Glutamatergic neuron (in vitro differentiated cells): ENCODE measurements around the gene PDE8A. TPM values are rescaled to one million over a fixed set of nuclear protein-coding genes. Genes with fewer than 3 reads are reported as not detected.

Experiments
- DNase-seq: peaks from one replicate; pipeline ENCODE4 v3.0.0; 2022
- H3K27ac Mint-ChIP-seq: one replicate; pipeline ENCODE4 v1.8.0; 2020; ENCODE audit warnings: mild to moderate bottlenecking, mixed read lengths, inconsistent platforms; ENCODE audit not compliant: unreplicated experiment
- H3K27me3 Mint-ChIP-seq: one replicate; pipeline ENCODE4 v1.8.0; 2020; ENCODE audit warnings: mild to moderate bottlenecking, moderate library complexity, mixed read lengths, inconsistent platforms; ENCODE audit not compliant: unreplicated experiment
- H3K36me3 Mint-ChIP-seq: one replicate; pipeline ENCODE4 v1.8.0; 2020; ENCODE audit warnings: mild to moderate bottlenecking, mixed read lengths, inconsistent platforms; ENCODE audit not compliant: unreplicated experiment
- H3K4me1 Mint-ChIP-seq: one replicate; pipeline ENCODE4 v1.8.0; 2020; ENCODE audit warnings: mild to moderate bottlenecking, low read depth, mixed read lengths, inconsistent platforms; ENCODE audit not compliant: unreplicated experiment
- H3K4me3 Mint-ChIP-seq: one replicate; pipeline ENCODE4 v1.8.0; 2020; ENCODE audit warnings: mild to moderate bottlenecking, mixed read lengths, inconsistent platforms; ENCODE audit not compliant: unreplicated experiment
- H3K9me3 Mint-ChIP-seq: one replicate; pipeline ENCODE4 v1.8.0; 2020; ENCODE audit warnings: mild to moderate bottlenecking, moderate library complexity, mixed read lengths, inconsistent platforms; ENCODE audit not compliant: unreplicated experiment
- total RNA-seq: library from RNA; stranded (reverse); fragmentation: NEBNext Ultra II Directional; extraction: Animal tissue kit (Norgen Biotek cat#: 25700); gene quantifications from one replicate; pipeline ENCODE4 v1.2.1, GENCODE V29; 2021; ENCODE audit not compliant: unreplicated experiment
- TF ChIP-seq, protein P1 (sequence below): fragments of 200-600 bp; sonication (generic); IDR thresholded peaks from one replicate; pipeline ENCODE4 v1.5.0; 2021; ENCODE audit not compliant: partially characterized antibody, unreplicated experiment

PDE8A gene
- total RNA-seq, 1 donor from 2014 or later: 5.7 TPM

GRCh38 chr15:84961114-84961452 lies 20.6 kb upstream of the PDE8A start:
- H3K27me3 Mint-ChIP-seq: no peaks in the 10 kb centered on the region
- DNase-seq: no peak
- no peak overlapping the region for H3K4me3 Mint-ChIP-seq
- peaks cover 13% of the 10 kb centered on the region for H3K36me3 Mint-ChIP-seq
- TF ChIP-seq, protein P1, sequence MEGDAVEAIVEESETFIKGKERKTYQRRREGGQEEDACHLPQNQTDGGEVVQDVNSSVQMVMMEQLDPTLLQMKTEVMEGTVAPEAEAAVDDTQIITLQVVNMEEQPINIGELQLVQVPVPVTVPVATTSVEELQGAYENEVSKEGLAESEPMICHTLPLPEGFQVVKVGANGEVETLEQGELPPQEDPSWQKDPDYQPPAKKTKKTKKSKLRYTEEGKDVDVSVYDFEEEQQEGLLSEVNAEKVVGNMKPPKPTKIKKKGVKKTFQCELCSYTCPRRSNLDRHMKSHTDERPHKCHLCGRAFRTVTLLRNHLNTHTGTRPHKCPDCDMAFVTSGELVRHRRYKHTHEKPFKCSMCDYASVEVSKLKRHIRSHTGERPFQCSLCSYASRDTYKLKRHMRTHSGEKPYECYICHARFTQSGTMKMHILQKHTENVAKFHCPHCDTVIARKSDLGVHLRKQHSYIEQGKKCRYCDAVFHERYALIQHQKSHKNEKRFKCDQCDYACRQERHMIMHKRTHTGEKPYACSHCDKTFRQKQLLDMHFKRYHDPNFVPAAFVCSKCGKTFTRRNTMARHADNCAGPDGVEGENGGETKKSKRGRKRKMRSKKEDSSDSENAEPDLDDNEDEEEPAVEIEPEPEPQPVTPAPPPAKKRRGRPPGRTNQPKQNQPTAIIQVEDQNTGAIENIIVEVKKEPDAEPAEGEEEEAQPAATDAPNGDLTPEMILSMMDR: no peak
- no peaks in the 10 kb centered on the region for H3K4me1 Mint-ChIP-seq
- H3K27ac Mint-ChIP-seq: no peak overlapping the region
- peaks cover 2% of the 10 kb centered on the region for H3K9me3 Mint-ChIP-seq

DNA sequence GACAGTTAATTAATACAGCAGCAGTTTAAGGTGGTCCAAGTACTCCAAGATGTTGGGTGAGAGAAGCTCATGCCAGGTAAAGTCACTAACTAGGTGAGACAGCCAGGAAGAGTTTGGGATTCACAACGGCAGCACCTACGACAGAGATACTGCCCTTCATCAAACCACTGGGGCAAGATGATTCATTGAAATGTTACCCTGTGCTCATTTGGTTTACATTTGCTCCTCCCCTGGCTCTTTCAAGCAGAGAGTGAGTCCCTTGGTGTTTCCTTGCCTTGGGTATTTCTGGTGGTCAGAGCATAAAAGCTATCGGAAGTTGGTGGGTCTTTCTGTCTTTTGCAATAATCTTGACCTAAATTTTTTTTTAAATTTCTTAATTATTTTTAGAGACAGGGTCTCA lies 19.9 kb upstream of the PDE8A start:
- Mint-ChIP-seq H3K4me3 (no peak overlapping the region), H3K36me3 (peaks cover 17% of the 10 kb centered on the region), H3K27me3 (no peaks in the 10 kb centered on the region), H3K27ac (no peak overlapping the region), H3K4me1 (no peaks in the 10 kb centered on the region), H3K9me3 (peaks cover 3% of the 10 kb centered on the region)
- TF ChIP-seq, protein P1: no peak
- no peak for DNase-seq

DNA sequence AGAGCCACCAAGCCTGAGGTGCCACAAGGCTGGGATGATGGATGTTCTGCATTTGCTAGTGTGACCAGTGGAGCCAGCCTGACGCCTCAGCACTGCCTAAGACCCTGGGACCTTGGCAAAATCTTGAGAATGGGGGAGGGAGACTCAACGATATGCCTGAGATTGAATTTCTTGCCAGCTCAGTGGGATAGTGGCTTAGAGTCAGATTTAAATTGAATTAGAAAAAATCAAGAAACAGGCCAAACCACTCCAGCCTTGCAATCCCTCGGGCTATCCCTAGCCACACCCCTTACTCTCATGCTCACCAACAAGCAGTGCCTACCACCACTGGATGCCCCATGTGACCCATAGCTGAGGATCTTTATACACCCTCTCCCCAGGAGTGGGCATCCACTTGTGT lies 18.7 kb upstream of the PDE8A start:
- H3K4me3 Mint-ChIP-seq: no peak overlapping the region
- H3K9me3 Mint-ChIP-seq: peaks cover 5% of the 10 kb centered on the region
- TF ChIP-seq, protein P1: no peak
- H3K27me3 Mint-ChIP-seq: no peaks in the 10 kb centered on the region
- H3K27ac Mint-ChIP-seq: no peak overlapping the region
- no peaks in the 10 kb centered on the region for H3K4me1 Mint-ChIP-seq
- H3K36me3 Mint-ChIP-seq: peaks cover 12% of the 10 kb centered on the region
- DNase-seq: no peak

DNA sequence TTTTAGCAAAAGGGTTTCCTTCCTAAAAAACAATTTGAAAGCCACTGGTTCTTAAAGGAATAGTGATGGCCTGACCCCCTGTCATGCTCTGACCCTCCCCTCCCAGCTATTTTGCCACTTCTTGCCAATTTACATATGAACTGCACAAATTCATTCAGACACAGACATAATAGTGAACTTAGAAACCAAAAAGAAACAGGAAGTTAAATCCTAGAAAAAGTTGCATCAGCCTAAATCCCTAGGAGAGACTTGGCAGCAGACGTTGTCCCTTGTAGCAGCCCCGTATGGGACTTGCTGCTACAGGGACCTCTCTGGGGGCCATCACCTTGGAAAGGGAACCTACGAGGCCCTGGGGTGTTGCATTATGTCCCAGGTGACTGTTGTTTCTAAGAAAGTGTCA lies 14.3 kb upstream of the PDE8A start:
- Mint-ChIP-seq H3K36me3 (peaks cover 10% of the 10 kb centered on the region), H3K27me3 (no peaks in the 10 kb centered on the region), H3K4me3 (no peak overlapping the region), H3K27ac (no peak overlapping the region), H3K9me3 (peaks cover 9% of the 10 kb centered on the region), H3K4me1 (no peaks in the 10 kb centered on the region)
- no peak for DNase-seq
- TF ChIP-seq, protein P1: no peak

DNA sequence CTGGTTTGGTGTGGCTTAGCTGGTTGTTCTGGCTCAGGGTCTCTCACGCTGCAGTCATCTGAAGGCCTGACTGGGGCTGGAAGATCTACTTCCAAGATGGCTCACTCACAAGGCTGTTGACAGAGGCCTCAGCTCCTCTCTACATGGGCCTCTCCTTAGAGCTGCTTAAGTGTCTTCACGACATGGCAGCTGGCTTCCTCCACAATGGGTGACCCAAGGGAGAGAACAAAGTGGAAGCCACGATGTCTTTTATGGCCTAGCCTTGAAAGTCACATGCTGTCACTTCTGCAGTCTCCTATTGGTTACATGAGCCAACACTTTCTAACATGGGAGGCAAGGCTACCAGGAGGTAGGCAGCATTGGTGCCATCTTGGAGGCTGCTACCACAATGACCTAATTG lies 13.4 kb upstream of the PDE8A start:
- peaks cover 10% of the 10 kb centered on the region for H3K36me3 Mint-ChIP-seq

More for the DNA sequence above, 13.4 kb upstream of the PDE8A start:
- peaks cover 9% of the 10 kb centered on the region for H3K9me3 Mint-ChIP-seq
- no peak overlapping the region for H3K27ac Mint-ChIP-seq
- H3K27me3 Mint-ChIP-seq: no peaks in the 10 kb centered on the region
- TF ChIP-seq, protein P1: no peak
- no peaks in the 10 kb centered on the region for H3K4me1 Mint-ChIP-seq
- no peak overlapping the region for H3K4me3 Mint-ChIP-seq
- no peak for DNase-seq
